AG10803 (cell line): ENCODE data around the gene PARVA.

Experiments used
- DNase-seq: peaks from one replicate; pipeline ENCODE4 v3.0.0; 2010; ENCODE audit warnings: low read depth
- H3K4me3 ChIP-seq: 2 replicates; pipeline ENCODE4 v1.5.1; 2011; ENCODE audit warnings: mild to moderate bottlenecking, low read length, control low read depth
- CTCF ChIP-seq: conservative IDR thresholded peaks from 2 replicates; pipeline ENCODE4 v1.5.1; 2011; ENCODE audit warnings: mild to moderate bottlenecking, low read length, control low read depth, inconsistent platforms

Gene PARVA

GRCh38 chr11:12569499-12570425 lies 192.4 kb downstream of the PARVA start:
- DNase-seq, result peak; percentile 83
- TF ChIP-seq CTCF, result no peak
- no peak overlapping the region for H3K4me3 ChIP-seq

- H3K4me3 ChIP-seq, result no peak overlapping the region
- no peak for TF ChIP-seq CTCF
- DNase-seq, result no peak
Measured at GRCh38 chr11:12573707-12574485, 196.5 kb downstream of the PARVA start.

- H3K4me3 ChIP-seq, result no peak overlapping the region
- no peak for DNase-seq
- TF ChIP-seq CTCF, result no peak
Measured at GRCh38 chr11:12577725-12578644, 200.6 kb downstream of the PARVA start.

- H3K4me3 ChIP-seq, result no peak overlapping the region
- no peak for DNase-seq
- no peak for TF ChIP-seq CTCF
Measured at GRCh38 chr11:12581416-12581815, 204.0 kb downstream of the PARVA start.

GRCh38 chr11:12581923-12582322 lies 204.6 kb downstream of the PARVA start:
- peak; percentile 79 for DNase-seq
- TF ChIP-seq CTCF, result no peak
- no peak overlapping the region for H3K4me3 ChIP-seq
